ENCODE results near the gene OLFML2B.

The OLFML2B gene

DNA sequence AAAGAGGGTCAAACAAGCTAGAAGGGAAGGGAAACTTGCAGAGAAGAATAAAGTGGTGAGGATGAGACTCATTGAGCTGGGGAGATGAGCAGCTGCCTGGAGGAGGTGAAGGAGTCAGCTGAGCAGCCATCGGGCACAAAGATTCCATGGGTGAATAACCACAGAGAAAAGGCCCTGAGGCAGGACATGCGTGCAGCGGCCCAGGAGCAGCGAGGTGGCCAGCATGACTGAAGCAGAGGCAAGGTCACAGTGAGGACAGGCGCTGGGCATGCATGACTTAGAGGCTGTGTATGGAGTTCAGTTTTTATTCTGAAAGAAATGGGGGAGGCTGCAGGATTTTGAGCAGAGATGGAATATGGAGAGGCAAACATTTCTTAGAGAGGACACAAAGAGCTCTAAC, 24.9 kb downstream of the OLFML2B start:
- no peaks in the 10 kb centered on the region for H3K36me3 ChIP-seq (ENCODE audit: control insufficient read depth in 2 of 2, insufficient read depth in 2 of 2, low read length in 2 of 2)
- H3K27ac ChIP-seq (ENCODE audit: low read depth in 2 of 2, low read length in 2 of 2), result no peak overlapping the region
- H3K9ac ChIP-seq (ENCODE audit: low read depth in 1 of 2, low read length in 2 of 2), result no peak overlapping the region
- H3K4me1 ChIP-seq (ENCODE audit: control insufficient read depth in 2 of 2, insufficient read depth in 2 of 2, low read length in 2 of 2), result no peaks in the 10 kb centered on the region
- no peak overlapping the region for H3K4me3 ChIP-seq (ENCODE audit: low read length in 2 of 2)
- no peaks in the 10 kb centered on the region for H3K9me3 ChIP-seq (ENCODE audit: control insufficient read depth in 2 of 2, low read length in 2 of 2)
- H3K27me3 ChIP-seq (ENCODE audit: control insufficient read depth in 2 of 2, insufficient read depth in 2 of 2, low read length in 2 of 2), result no peaks in the 10 kb centered on the region

DNA sequence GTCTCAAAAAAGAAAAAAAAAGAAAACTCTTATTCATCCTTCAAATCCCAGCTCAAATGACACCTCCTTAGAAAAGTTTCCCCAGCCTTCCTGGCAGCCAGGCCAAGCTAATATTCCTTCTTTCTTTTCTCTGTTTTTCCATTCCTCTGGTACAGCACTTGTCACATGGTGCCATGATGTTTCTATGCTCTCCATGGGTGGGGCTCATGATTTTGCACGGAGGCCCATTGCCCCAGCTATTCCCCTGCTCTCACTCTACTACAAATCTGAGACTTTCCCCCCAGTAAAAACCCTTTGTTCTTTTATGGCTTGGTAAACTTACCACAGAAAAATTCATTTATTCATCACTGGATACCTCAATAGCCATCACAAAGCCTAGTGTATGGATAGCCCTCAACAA, 26.5 kb downstream of the OLFML2B start:
- H3K27ac ChIP-seq (ENCODE audit: low read depth in 2 of 2, low read length in 2 of 2), result no peak overlapping the region
- H3K27me3 ChIP-seq (ENCODE audit: control insufficient read depth in 2 of 2, insufficient read depth in 2 of 2, low read length in 2 of 2), result no peaks in the 10 kb centered on the region
- no peaks in the 10 kb centered on the region for H3K4me1 ChIP-seq (ENCODE audit: control insufficient read depth in 2 of 2, insufficient read depth in 2 of 2, low read length in 2 of 2)
- H3K4me3 ChIP-seq (ENCODE audit: low read length in 2 of 2), result no peak overlapping the region
- H3K36me3 ChIP-seq (ENCODE audit: control insufficient read depth in 2 of 2, insufficient read depth in 2 of 2, low read length in 2 of 2), result no peaks in the 10 kb centered on the region
- no peaks in the 10 kb centered on the region for H3K9me3 ChIP-seq (ENCODE audit: control insufficient read depth in 2 of 2, low read length in 2 of 2)
- no peak overlapping the region for H3K9ac ChIP-seq (ENCODE audit: low read depth in 1 of 2, low read length in 2 of 2)

DNA sequence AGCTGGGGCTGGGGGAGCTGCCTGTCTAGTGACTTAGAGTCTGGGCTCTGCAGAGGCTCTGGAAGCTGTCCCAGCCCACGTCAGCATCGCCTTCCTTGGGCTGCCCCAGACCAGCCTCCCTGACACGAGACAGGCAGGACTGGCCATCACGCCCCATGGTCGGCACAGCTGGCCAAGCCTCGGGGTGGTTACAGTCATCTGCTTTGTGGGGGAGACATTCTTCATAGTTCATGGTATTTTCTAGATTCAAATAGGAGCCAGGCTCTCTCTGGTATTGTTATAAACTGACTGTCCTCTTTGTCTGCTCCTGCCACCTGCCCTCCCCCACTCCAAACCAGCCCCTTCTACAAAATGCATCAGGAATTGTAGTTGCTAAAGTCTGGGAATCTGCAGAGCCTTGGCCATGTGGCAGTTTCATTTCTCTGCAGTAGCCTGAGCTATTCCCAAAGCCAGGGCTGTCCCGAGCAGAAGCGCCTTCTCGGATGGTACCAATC, 29.4 kb downstream of the OLFML2B start:
- Histone ChIP-seq H3K27me3 (ENCODE audit: control insufficient read depth in 2 of 2, insufficient read depth in 2 of 2, low read length in 2 of 2) (no peaks in the 10 kb centered on the region), H3K4me3 (ENCODE audit: low read length in 2 of 2) (no peak overlapping the region), H3K9me3 (ENCODE audit: control insufficient read depth in 2 of 2, low read length in 2 of 2) (no peaks in the 10 kb centered on the region), H3K9ac (ENCODE audit: low read depth in 1 of 2, low read length in 2 of 2) (no peak overlapping the region), H3K36me3 (ENCODE audit: control insufficient read depth in 2 of 2, insufficient read depth in 2 of 2, low read length in 2 of 2) (no peaks in the 10 kb centered on the region), H3K4me1 (ENCODE audit: control insufficient read depth in 2 of 2, insufficient read depth in 2 of 2, low read length in 2 of 2) (no peaks in the 10 kb centered on the region), H3K27ac (ENCODE audit: low read depth in 2 of 2, low read length in 2 of 2) (no peak overlapping the region)

GRCh38 chr1:161993576-161993975, 30.1 kb downstream of the OLFML2B start:
- Histone ChIP-seq H3K4me1 (ENCODE audit: control insufficient read depth in 2 of 2, insufficient read depth in 2 of 2, low read length in 2 of 2) (no peaks in the 10 kb centered on the region), H3K9me3 (ENCODE audit: control insufficient read depth in 2 of 2, low read length in 2 of 2) (no peaks in the 10 kb centered on the region), H3K36me3 (ENCODE audit: control insufficient read depth in 2 of 2, insufficient read depth in 2 of 2, low read length in 2 of 2) (no peaks in the 10 kb centered on the region), H3K9ac (ENCODE audit: low read depth in 1 of 2, low read length in 2 of 2) (no peak overlapping the region), H3K4me3 (ENCODE audit: low read length in 2 of 2) (no peak overlapping the region), H3K27ac (ENCODE audit: low read depth in 2 of 2, low read length in 2 of 2) (no peak overlapping the region), H3K27me3 (ENCODE audit: control insufficient read depth in 2 of 2, insufficient read depth in 2 of 2, low read length in 2 of 2) (no peaks in the 10 kb centered on the region)

- H3K27me3 ChIP-seq (ENCODE audit: control insufficient read depth in 2 of 2, insufficient read depth in 2 of 2, low read length in 2 of 2), result no peaks in the 10 kb centered on the region
- peaks cover 0 to 5% of the 10 kb centered on the region in 2 donors for H3K9me3 ChIP-seq (ENCODE audit: control insufficient read depth in 2 of 2, low read length in 2 of 2)
- no peak overlapping the region for H3K4me3 ChIP-seq (ENCODE audit: low read length in 2 of 2)
- no peaks in the 10 kb centered on the region for H3K4me1 ChIP-seq (ENCODE audit: control insufficient read depth in 2 of 2, insufficient read depth in 2 of 2, low read length in 2 of 2)
- no peak overlapping the region for H3K27ac ChIP-seq (ENCODE audit: low read depth in 2 of 2, low read length in 2 of 2)
- no peak overlapping the region for H3K9ac ChIP-seq (ENCODE audit: low read depth in 1 of 2, low read length in 2 of 2)
- H3K36me3 ChIP-seq (ENCODE audit: control insufficient read depth in 2 of 2, insufficient read depth in 2 of 2, low read length in 2 of 2), result no peaks in the 10 kb centered on the region
Measured at GRCh38 chr1:161989786-161990185, 33.9 kb downstream of the OLFML2B start.

DNA sequence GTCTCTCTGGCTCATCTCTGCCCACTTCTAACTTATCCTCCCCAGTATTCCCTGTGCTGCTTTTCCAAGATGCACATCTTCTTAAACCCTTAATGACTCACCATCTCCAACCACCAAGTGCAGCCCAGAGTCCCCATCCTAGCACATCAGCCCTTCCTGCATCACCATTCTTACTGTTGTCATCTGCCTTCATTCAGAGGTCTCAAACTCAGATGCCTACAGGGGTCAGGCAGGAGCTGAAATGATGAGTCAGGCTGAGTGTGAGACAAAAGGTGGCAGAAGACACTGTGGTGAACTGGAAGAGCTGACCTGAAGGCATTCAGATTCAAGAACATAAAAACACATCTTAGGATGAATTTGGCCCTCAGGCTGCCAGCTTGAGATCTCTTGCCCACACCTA, 34.6 kb downstream of the OLFML2B start:
- Histone ChIP-seq H3K4me1 (ENCODE audit: control insufficient read depth in 2 of 2, insufficient read depth in 2 of 2, low read length in 2 of 2) (no peaks in the 10 kb centered on the region), H3K9ac (ENCODE audit: low read depth in 1 of 2, low read length in 2 of 2) (no peak overlapping the region), H3K36me3 (ENCODE audit: control insufficient read depth in 2 of 2, insufficient read depth in 2 of 2, low read length in 2 of 2) (no peaks in the 10 kb centered on the region), H3K27ac (ENCODE audit: low read depth in 2 of 2, low read length in 2 of 2) (no peak overlapping the region), H3K9me3 (ENCODE audit: control insufficient read depth in 2 of 2, low read length in 2 of 2) (peaks cover 0 to 5% of the 10 kb centered on the region in 2 donors), H3K4me3 (ENCODE audit: low read length in 2 of 2) (no peak overlapping the region), H3K27me3 (ENCODE audit: control insufficient read depth in 2 of 2, insufficient read depth in 2 of 2, low read length in 2 of 2) (no peaks in the 10 kb centered on the region)

- H3K9me3 ChIP-seq (ENCODE audit: control insufficient read depth in 2 of 2, low read length in 2 of 2), result peaks cover 0 to 5% of the 10 kb centered on the region in 2 donors
- H3K27ac ChIP-seq (ENCODE audit: low read depth in 2 of 2, low read length in 2 of 2), result no peak overlapping the region
- no peaks in the 10 kb centered on the region for H3K4me1 ChIP-seq (ENCODE audit: control insufficient read depth in 2 of 2, insufficient read depth in 2 of 2, low read length in 2 of 2)
- H3K4me3 ChIP-seq (ENCODE audit: low read length in 2 of 2), result no peak overlapping the region
- no peak overlapping the region for H3K9ac ChIP-seq (ENCODE audit: low read depth in 1 of 2, low read length in 2 of 2)
- H3K36me3 ChIP-seq (ENCODE audit: control insufficient read depth in 2 of 2, insufficient read depth in 2 of 2, low read length in 2 of 2), result no peaks in the 10 kb centered on the region
- no peaks in the 10 kb centered on the region for H3K27me3 ChIP-seq (ENCODE audit: control insufficient read depth in 2 of 2, insufficient read depth in 2 of 2, low read length in 2 of 2)
Measured at GRCh38 chr1:161988413-161988812, 35.3 kb downstream of the OLFML2B start.

- H3K27me3 ChIP-seq (ENCODE audit: control insufficient read depth in 2 of 2, insufficient read depth in 2 of 2, low read length in 2 of 2), result no peaks in the 10 kb centered on the region
- no peak overlapping the region for H3K9ac ChIP-seq (ENCODE audit: low read depth in 1 of 2, low read length in 2 of 2)
- peaks cover 0 to 5% of the 10 kb centered on the region in 2 donors for H3K9me3 ChIP-seq (ENCODE audit: control insufficient read depth in 2 of 2, low read length in 2 of 2)
- H3K4me1 ChIP-seq (ENCODE audit: control insufficient read depth in 2 of 2, insufficient read depth in 2 of 2, low read length in 2 of 2), result no peaks in the 10 kb centered on the region
- H3K4me3 ChIP-seq (ENCODE audit: low read length in 2 of 2), result no peak overlapping the region
- H3K36me3 ChIP-seq (ENCODE audit: control insufficient read depth in 2 of 2, insufficient read depth in 2 of 2, low read length in 2 of 2), result no peaks in the 10 kb centered on the region
- no peak overlapping the region for H3K27ac ChIP-seq (ENCODE audit: low read depth in 2 of 2, low read length in 2 of 2)
Measured at GRCh38 chr1:161987872-161988271, 35.8 kb downstream of the OLFML2B start.

- Histone ChIP-seq H3K9me3 (ENCODE audit: control insufficient read depth in 2 of 2, low read length in 2 of 2) (peaks cover 0 to 5% of the 10 kb centered on the region in 2 donors), H3K36me3 (ENCODE audit: control insufficient read depth in 2 of 2, insufficient read depth in 2 of 2, low read length in 2 of 2) (no peaks in the 10 kb centered on the region), H3K9ac (ENCODE audit: low read depth in 1 of 2, low read length in 2 of 2) (no peak overlapping the region), H3K27me3 (ENCODE audit: control insufficient read depth in 2 of 2, insufficient read depth in 2 of 2, low read length in 2 of 2) (no peaks in the 10 kb centered on the region), H3K4me1 (ENCODE audit: control insufficient read depth in 2 of 2, insufficient read depth in 2 of 2, low read length in 2 of 2) (no peaks in the 10 kb centered on the region), H3K27ac (ENCODE audit: low read depth in 2 of 2, low read length in 2 of 2) (no peak overlapping the region), H3K4me3 (ENCODE audit: low read length in 2 of 2) (no peak overlapping the region)
Measured at GRCh38 chr1:161987303-161987702, 36.4 kb downstream of the OLFML2B start.

GRCh38 chr1:161986328-161986727, 37.3 kb downstream of the OLFML2B start:
- Histone ChIP-seq H3K9ac (ENCODE audit: low read depth in 1 of 2, low read length in 2 of 2) (no peak overlapping the region), H3K4me1 (ENCODE audit: control insufficient read depth in 2 of 2, insufficient read depth in 2 of 2, low read length in 2 of 2) (no peaks in the 10 kb centered on the region), H3K9me3 (ENCODE audit: control insufficient read depth in 2 of 2, low read length in 2 of 2) (peaks cover 0 to 5% of the 10 kb centered on the region in 2 donors), H3K4me3 (ENCODE audit: low read length in 2 of 2) (no peak overlapping the region), H3K36me3 (ENCODE audit: control insufficient read depth in 2 of 2, insufficient read depth in 2 of 2, low read length in 2 of 2) (no peaks in the 10 kb centered on the region), H3K27ac (ENCODE audit: low read depth in 2 of 2, low read length in 2 of 2) (no peak overlapping the region), H3K27me3 (ENCODE audit: control insufficient read depth in 2 of 2, insufficient read depth in 2 of 2, low read length in 2 of 2) (no peaks in the 10 kb centered on the region)

DNA sequence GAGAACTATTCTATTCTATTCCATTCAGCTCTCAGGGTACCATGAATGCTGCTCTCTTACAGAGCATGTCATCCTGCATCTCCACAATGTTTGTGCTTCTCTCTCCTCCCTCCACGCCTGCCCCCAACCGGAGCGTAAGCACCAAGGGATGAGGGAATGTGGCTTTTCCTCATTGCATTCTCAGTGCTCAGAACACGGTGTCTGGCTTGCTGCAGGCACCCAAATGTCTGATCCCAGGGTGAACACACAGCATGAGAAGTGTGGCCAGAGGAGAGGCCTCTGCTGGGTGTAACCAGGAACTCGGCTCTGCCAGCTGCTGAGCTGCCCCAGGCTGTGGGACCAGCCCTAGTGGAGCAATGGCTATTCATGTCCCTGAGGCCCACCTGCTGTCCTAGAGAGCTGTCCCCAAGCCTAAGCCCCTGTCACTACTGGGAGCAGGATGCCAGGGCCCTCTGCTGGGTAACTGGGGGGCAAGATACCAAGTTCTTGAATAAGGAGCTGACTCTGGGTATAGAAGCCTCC, 38.3 kb downstream of the OLFML2B start:
- H3K4me3 ChIP-seq (ENCODE audit: low read length in 2 of 2), result no peak overlapping the region
- H3K27me3 ChIP-seq (ENCODE audit: control insufficient read depth in 2 of 2, insufficient read depth in 2 of 2, low read length in 2 of 2), result no peaks in the 10 kb centered on the region
- no peaks in the 10 kb centered on the region for H3K4me1 ChIP-seq (ENCODE audit: control insufficient read depth in 2 of 2, insufficient read depth in 2 of 2, low read length in 2 of 2)
- H3K36me3 ChIP-seq (ENCODE audit: control insufficient read depth in 2 of 2, insufficient read depth in 2 of 2, low read length in 2 of 2), result no peaks in the 10 kb centered on the region
- H3K9ac ChIP-seq (ENCODE audit: low read depth in 1 of 2, low read length in 2 of 2), result no peak overlapping the region
- H3K9me3 ChIP-seq (ENCODE audit: control insufficient read depth in 2 of 2, low read length in 2 of 2), result peaks cover 0 to 5% of the 10 kb centered on the region in 2 donors
- H3K27ac ChIP-seq (ENCODE audit: low read depth in 2 of 2, low read length in 2 of 2), result no peak overlapping the region

Measured in mucosa of rectum (tissue), 2 donors.